Daoy (cell line): Measurements from ENCODE around the gene HYAL2. TPM values are rescaled to one million over a fixed set of nuclear protein-coding genes. Genes with fewer than 3 reads are reported as not detected.

Source experiments
- DNase-seq: peaks from one replicate; pipeline ENCODE4 v3.0.0-alpha.2; 2015; ENCODE audit warnings: low read depth
- total RNA-seq: library from RNA; depleted of rRNA; stranded (reverse); fragments of >200 nt; shearing (Covaris generic); gene quantifications from 2 replicates; pipeline ENCODE4 v1.2.3, GENCODE V29; 2014; rRNA removed

The HYAL2 gene
- 23.5 and 31.0 TPM in 2 replicates for total RNA-seq

DNA sequence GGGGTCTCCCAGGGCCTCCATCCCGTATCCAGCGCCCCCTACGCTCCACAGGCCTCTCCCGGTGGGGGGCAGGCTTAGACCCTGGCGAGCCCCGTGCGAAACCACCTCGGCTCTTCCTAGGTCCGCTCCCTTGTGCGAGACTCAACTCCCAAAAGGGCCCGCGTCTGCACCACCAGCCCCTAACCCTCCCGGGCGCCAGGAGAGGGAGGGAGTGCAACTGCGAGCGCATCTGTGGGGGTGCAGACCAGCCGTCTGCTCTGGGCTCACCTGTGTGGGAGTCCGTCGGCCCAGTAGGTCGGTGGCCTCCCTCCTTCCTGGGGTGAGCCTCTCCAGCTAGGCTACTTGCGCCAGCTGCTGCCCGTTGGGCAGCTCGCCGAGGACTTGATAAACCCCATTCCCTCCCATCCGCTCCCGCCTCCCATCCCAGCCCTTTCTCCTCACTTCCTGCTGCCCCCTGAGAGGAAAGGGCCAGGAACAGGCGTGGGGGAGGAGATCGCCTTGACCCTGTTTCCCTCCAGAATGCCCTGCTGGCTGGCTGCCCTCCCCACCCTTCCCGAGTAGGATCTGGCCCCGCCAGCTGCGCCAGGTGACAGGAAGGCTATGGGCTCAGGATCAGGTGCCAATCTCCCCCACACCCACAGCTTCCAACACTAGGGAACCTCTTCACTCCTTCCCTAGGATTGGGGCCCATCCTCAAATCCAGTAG, at the start of gene HYAL2:
HYAL2 (minus strand) TSS at position 360 of the 706 bp plus-strand sequence. CDS start 2,256 bp downstream, outside the sequence.
- DNase-seq: no peak

GRCh38 chr3:50371133-50371685, 48.7 kb upstream of the HYAL2 start:
- DNase-seq: no peak

GRCh38 chr3:50370594-50370993, 48.0 kb upstream of the HYAL2 start:
- DNase-seq: no peak

GRCh38 chr3:50369012-50369670, 46.6 kb upstream of the HYAL2 start:
- no peak for DNase-seq

DNA sequence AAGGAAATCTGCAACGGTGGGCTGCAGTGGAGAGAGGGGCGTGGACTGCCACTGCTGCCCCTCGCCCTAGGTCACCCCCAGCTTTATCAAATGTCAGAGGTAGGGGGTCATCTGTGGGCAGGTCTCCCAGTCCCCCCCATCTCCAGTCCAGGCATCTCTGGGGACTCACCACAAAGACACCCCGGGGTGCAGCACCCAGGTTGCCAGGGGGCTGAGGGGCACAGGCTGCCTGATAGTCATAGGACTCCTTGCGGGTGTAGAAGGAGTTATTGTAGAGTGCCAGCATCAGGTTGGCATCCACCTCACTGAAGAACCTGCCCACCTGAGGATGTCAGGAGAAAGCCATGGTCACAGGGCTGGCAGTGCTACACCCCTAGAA, 43.3 kb upstream of the HYAL2 start:
- DNase-seq: no peak

DNA sequence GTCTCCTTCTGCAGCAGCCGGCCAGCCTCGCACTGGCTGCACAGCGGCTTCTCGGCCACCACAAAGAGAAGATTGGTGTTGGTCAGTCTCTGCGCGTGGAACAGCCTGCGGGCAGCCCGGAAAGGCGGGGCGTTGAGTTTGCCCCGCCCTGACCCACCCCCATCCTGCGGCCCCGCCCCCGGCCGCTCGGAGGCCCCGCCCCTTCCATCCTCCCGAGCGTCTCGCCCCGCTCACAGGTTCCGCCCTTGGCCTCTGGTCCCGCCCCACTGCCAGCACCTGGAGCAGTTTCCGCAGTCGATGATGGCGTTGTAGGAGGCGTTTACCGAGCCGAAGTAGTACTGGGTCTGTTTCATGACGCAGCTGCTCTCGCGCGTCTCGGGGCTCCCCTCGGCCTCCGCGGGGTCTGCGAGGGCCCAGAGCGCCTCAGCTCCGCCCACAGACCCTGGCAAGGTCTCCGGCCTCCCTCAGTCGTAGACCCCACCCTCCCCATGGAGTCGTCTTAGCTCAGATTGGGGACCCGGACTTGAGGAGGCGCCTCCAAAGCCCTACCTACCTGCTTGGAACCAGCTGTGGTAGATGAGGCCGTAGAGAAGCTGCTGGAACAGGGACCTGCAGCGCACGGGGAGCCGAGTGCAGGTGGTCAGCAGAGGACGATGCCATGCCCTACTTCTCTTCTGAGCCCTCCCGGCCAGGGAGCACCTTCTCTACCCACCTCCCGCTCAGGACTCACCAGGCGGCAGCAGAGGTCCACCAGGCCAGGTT, 42.7 kb upstream of the HYAL2 start:
- peak; percentile 44 for DNase-seq

- no peak for DNase-seq
Measured at GRCh38 chr3:50364573-50365079, 42.1 kb upstream of the HYAL2 start.

DNA sequence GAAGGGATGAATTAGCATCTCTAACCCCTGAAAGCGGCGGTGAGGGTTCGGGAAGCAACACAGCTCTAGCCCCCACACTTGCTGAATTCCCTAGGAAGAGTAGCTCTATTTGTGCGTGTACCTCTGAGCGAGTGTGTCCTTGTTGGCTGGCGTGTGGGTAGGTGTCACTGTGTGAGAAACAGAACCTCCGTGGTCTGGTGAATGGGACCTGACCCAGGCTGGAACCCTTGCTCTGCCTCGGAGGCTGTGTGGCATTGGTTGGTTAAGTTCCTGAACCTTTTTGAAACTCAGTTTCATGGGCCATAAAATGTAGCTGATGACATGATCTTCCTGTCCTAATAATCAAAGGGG, 37.2 kb upstream of the HYAL2 start:
- DNase-seq: no peak

- peak; percentile 97 for DNase-seq
Measured at GRCh38 chr3:50358911-50359759, 36.6 kb upstream of the HYAL2 start, which contains the start of gene TMEM115. TMEM115 (minus strand) TSS chr3:50359521; CDS start chr3:50359063, 458 bp downstream.

DNA sequence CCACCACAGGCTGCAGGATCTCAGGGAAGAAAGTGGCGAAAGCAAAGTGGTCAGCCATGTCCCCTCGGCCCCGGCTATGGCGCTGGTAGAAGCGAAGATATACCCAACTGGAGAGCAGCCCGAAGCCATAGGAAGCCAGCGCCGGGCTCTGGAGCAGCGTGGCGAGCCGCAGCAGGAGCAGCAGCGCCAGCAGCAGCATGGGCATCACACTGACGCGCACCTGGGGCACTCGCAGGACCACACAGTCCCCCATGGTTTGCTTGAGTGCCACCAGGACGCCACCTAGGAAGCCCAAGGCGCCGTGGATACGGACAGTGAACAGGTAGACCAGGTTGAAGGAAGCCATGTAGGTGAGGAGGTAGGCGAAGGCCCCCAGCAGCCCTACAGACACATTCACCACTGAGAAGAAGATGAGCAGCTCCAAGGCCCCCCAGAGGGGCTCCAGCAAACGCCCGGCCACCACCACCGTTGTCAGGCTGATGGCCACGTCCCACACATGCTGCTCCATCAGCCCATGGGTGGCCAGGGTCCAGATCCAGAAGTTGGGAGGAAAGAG, 35.9 kb upstream of the HYAL2 start:
- no peak for DNase-seq

DNA sequence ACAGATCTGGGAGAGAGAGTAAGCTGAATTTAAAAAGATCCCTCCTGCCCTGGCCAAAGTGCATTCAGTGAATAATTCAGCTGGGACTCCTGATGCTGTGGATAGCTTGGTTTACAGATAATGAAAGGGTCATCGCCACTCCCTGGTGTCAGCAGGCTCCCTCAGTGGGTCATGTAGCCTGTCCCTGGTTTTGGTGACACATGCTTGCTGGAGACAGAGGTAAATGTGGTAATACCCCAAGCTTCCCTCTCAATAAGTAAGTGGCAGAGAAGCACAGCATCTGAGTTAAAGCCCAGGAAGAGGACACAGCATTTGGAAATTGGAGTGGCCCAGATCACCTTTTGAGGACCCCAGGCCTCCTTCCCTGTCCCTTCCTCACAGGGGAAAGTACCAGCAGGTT, 34.9 kb upstream of the HYAL2 start:
- no peak for DNase-seq

DNA sequence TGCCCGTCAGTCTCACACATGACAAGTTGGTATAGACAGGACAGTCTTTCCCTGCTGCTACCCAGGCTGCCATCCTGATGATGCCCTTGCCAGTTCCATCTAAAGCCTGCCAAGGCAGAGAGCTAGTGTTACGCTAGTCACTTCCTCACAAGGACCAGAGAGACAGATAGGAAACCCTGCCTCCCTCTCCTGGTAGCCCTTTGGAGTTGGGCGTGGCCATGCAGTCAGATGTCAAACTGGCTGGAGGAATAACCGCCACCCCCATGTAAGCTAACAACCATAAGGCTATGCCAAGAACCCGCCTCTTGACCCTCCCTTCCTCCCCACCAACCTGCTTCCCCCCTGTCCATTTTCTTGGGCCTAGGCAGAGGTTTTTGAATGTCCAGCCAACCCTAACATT, 34.0 kb upstream of the HYAL2 start:
- DNase-seq: peak; percentile 27

- DNase-seq: no peak
Measured at GRCh38 chr3:50355829-50356552, 33.4 kb upstream of the HYAL2 start.

DNA sequence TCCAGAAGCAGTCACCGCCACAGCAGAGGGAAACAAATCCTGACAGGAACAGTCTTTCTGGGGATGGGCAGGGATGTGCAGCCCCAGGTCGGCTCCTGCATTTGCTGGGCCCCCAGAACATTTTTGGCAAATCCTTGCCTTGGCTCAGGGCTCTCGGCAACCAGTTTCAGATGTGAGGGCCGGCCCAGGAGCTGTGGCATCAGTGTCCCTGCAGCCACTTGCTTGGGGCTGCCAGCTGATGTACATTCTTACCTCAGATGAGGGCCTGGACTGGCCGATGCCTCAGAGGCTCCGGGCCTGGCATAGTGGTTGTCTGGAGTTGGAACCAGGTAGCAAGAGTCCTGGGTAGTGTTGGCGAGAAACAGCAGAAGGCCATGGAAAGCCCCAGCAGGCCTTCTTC, 32.3 kb upstream of the HYAL2 start:
- no peak for DNase-seq

GRCh38 chr3:50354186-50354764, 31.7 kb upstream of the HYAL2 start:
- no peak for DNase-seq

GRCh38 chr3:50353245-50354004, 30.9 kb upstream of the HYAL2 start:
- DNase-seq: no peak

DNA sequence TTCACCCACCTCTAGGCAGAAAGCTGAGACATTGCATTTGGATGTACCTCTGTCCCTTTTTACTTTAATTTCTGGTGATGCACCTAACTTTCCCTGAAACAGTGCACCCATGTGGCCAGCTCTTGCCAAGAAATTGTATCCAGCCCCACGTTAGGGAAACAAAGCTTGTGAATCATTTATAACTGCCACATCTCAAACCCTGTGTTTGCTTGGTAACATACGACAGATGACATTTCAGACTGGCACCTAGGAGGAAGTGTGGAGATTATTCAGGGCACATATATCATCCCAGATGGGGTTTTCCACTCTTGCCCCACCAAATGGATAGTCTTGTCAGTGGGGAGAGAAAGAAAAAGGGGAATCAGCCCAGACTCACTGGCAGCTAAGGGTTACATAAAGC, 30.2 kb upstream of the HYAL2 start:
- DNase-seq: no peak

GRCh38 chr3:50351323-50351697, 28.8 kb upstream of the HYAL2 start:
- no peak for DNase-seq
